ENCODE results near the gene C1orf74.

The C1orf74 gene

DNA sequence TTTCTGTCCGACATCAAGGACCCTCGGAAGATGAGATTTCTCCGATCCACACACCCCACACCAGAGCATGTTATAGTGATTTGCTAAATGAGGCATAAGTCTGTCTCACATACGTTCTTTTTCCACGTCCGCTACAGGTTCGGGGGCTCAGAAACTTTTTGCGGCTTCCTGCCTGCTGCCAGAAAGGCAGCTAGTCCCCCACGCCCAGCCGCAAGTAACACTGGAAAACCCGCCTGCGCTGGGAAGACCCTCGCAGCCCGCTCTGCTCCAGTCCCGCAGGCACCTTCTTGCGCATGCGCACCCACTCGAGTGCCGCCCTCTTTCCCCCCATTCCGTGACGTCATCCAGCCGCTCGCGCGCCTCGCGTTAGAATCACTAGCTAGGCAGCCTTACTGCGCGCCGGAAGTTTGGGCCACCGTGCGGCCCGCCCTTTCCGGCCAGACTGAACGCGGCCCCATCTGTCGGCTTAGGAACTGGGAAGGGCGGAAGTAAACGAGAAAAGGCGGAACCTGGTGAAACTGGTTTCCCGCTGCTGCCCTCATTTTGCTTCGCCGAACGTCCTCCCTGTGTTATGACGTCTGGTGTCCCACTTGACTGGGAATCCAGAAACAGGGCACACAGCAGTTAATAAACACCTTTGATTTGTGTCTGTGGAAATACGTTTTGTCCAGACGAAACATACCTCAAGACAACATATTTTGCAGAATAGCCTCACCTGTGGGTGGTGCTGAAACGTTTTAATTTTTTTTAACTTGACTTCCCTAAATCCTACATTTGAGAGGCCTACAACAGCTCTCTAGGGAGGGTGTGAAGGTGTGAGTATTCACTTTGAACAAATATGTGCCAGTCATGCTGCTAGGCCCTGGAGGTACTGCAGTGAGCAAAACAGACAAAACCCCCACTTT, at the start of gene C1orf74:
TSS of gene C1orf74 (minus strand) at position 295 of the 905 bp plus-strand sequence. CDS start 925 bp downstream, outside the sequence.
- DNase-seq (ENCODE audit: low read depth) = peak; percentile 89

GRCh38 chr1:209831615-209832014, 47.3 kb upstream of the C1orf74 start:
- no peak for DNase-seq (ENCODE audit: low read depth)

GRCh38 chr1:209830722-209831121, 46.4 kb upstream of the C1orf74 start:
- no peak for DNase-seq (ENCODE audit: low read depth)

DNA sequence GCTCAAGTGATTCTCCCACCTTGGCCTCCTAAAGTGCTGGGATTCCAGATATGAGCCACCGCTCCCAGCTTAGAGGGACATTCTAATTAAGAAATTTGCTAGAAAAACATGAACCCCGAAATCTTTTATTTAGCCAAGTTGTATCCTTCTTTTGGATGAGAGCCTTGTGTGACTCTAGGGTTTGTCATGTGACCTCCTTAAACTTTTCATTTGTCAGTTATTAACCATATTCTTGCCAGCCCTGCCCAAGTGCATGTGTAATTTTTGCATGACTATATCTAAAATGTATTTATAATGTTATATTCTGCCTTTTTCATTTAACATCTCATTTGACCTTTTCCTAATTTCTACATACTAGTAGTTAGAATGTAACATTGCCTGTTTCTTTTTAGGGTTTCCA, 45.4 kb upstream of the C1orf74 start:
- DNase-seq (ENCODE audit: low read depth) = no peak

DNA sequence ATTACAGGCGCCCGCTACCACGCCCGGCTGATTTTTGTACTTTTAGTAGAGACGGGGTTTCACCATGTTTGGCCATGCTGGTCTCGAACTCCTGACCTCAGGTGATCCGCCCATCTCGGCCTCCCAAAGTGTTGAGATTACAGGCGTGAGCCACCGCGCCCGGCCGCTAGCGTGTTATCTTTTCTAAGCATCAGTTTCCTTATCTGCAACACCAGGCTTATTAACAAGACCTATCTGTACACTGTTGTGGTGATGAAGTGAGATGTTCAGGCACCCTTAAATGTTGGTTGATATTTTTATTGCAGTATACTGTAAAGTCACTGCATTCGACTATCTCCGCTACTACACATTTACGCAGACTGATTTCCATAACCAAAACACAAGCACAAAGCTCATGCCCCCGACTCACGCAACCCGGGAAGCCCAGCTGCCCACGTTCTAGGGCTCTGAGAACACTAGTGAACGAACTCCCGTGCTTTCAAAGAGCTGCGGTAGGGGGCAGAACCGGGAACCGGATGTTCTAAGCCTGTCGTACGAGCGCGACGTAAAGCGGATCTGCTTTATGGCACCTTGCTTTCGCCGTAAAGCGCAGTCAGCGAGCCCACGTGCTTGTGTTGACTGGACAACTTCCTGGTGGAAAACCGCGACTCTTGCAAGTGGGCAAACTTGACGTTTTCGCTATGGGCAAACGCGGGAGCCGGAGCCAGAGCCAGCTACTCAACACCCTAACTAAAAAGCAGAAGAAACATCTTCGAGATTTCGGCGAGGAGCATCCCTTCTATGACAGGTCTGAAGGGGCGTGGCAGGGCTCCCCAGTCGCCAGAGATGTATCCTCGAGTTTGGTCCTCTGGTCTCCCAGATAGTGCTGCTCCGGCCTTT, 43.3 kb upstream of the C1orf74 start, which contains the start of gene UTP25:
TSS of gene UTP25 (plus strand) at position 589 of the 879 bp plus-strand sequence. CDS start at position 681, 92 bp downstream.
- DNase-seq (ENCODE audit: low read depth) = peak; percentile 93

- no peak for DNase-seq (ENCODE audit: low read depth)
These were observed 41.5 kb upstream of the C1orf74 start for GRCh38 chr1:209825591-209826434.

DNA sequence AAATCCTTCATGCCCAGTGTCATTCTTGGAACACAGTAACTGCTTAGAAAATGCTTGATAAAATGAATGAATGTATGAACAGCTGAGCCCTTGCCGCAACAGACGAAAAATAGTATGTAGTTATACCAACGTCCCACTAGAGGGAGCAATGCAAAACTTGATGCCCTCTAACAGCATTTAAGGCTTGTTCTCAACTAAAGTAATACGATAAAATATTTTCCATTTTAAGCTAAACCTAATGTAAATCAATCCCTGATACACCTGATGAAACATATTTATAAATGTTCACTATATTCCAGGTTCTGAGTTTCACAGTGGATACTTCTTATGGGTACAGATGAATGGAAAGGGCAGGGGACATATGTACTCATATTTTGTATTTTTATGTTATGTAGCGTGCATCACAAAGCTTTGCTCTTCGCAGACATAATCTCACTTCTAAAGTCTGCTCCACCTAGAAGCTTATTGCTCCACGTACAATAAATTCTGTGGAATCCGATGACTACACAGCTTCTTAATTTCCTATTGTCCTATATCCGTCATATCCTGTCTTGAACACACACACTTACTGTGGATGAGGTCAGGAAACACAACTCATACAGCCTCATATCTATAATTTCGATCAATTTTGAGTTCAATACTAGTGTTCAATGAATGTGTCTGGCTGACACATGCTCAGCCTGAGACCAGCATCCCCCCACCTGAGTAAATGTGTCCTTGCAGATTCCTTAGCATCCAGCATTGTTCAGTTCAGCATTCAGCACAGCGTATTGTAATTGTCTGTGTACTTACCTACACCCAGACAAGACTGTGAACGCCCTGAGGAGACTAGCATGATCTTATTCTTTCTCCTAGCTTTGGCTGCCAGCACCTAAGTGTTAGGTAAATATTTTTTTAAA, 39.0 kb upstream of the C1orf74 start:
- DNase-seq (ENCODE audit: low read depth) = peak; percentile 78

DNA sequence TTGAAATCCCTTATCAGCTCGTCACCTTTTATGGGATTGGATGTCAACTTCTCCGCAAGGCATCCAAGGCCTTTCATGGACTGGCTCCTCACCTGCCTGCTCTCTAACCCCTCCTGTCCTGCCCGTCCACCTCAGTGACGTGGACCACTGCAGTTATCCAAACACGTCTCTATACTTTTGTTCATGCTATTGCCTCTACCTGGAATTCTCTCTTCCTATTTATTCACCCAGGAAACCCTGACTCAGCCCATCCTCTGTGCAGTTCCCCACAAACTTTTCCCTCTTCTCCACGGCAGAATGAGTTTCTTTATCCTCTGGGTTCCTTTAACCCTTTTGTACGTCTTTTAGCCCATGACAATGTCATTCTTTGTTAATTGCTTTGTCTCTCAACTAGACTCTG, 38.3 kb upstream of the C1orf74 start:
- DNase-seq (ENCODE audit: low read depth) = no peak

GRCh38 chr1:209820986-209821385, 36.6 kb upstream of the C1orf74 start:
- no peak for DNase-seq (ENCODE audit: low read depth)

- DNase-seq (ENCODE audit: low read depth) = no peak
These were observed 34.7 kb upstream of the C1orf74 start for GRCh38 chr1:209819058-209819457.

- DNase-seq (ENCODE audit: low read depth) = no peak
These were observed 33.3 kb upstream of the C1orf74 start for GRCh38 chr1:209817691-209818090.

- DNase-seq (ENCODE audit: low read depth) = no peak
These were observed 32.6 kb upstream of the C1orf74 start for GRCh38 chr1:209816923-209817322.

GRCh38 chr1:209815931-209816341, 31.6 kb upstream of the C1orf74 start:
- no peak for DNase-seq (ENCODE audit: low read depth)

GRCh38 chr1:209815490-209815889, 31.1 kb upstream of the C1orf74 start:
- DNase-seq (ENCODE audit: low read depth) = no peak

- DNase-seq (ENCODE audit: low read depth) = no peak
These were observed 29.5 kb upstream of the C1orf74 start for GRCh38 chr1:209813902-209814301.

DNA sequence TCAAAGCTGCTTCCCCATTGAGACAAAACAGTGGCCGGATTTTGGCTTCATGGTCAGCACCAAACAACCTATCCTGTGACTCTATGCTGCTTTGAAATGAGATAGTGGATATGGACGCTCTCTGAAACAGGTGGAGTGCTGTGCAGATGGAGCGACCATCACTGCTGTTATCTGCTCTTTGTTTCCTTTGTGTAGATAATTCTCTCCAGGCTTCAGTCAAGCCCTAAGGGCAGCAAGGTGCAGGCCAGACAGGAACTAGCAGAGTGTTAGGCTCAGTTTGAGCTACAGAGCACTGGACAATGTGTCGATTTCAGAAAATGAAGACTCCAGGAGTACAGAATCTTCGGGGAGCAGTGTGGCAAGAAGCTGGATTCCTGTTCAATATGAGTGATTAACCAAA, 26.4 kb upstream of the C1orf74 start:
- DNase-seq (ENCODE audit: low read depth) = no peak

DNA sequence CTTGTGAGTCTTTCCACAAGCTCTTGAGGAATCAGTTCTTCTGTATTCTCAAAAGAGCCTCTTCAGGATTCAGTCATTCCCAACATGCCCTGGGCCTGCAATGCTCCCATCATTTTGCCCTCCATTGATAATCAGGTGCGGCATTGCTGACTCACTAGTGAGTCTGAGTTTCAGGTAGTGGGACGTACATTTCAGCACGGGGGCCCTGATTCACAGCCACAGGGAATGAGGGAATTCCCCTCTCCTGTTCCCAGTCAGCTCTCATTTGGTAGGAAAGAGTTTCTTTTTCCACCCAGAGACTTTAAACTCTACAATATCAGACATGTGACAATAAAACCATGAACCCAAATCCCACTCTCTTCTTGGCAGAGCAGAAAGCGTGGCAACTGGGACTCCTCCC, 25.3 kb upstream of the C1orf74 start:
- DNase-seq (ENCODE audit: low read depth) = no peak

DNA sequence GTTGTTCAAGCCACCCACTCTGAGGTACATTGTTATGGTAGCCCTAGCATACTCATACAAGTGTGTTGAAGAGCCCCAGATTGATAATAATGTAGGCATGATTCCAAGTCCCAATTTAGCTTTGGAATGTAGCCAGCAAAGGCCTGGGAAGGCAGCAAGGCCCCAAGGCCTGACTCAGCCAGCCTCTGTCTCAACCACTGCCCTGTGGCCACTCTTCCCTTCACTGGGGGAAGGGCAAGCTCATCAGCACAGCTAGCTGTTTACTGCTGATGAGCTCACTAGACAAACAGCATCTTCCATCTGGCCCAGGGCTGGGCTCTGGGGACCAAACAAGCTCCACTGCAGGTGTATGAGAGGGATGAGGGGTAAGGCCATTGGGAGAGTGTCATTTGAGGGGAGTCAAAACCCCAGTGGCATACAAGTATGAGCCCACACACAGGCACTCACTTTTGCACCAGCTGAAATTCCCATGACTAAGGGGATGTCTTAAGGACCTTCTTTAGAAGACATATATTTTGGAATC, 23.8 kb upstream of the C1orf74 start:
- peak; percentile 91 for DNase-seq (ENCODE audit: low read depth)

DNA sequence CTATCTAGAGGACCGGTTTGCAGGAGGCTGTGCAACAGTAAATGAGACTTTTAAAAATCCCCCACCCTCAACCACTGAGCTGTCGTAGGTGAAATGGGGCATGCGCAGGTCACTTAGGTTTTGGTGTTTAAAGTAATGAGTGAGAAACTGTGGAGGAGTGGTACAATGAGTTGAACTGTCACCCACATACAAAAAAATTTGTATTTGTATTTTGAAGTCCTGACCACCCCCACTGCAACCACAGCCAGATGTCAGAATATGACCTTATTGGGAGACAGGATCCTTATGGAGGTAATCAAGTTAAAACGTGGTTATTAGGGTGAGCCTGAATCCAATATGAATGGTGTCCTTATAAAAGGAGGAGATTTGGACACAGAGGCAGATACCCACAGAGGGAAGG, 23.1 kb upstream of the C1orf74 start:
- no peak for DNase-seq (ENCODE audit: low read depth)
